Gastroesophageal sphincter (tissue), 3 donors: Measurements from ENCODE around the gene IKZF3.
"Not testable (repeated sequence)": the region's sequence is repeated elsewhere in the genome, so short reads cannot be mapped to it uniquely, and the experiment has no call there.

Experiments
- EP300 ChIP-seq: sonication (generic); formaldehyde crosslinking; IDR thresholded peaks from one replicate; pipeline ENCODE4 v1.6.1; 2017; ENCODE audit warnings: antibody characterized with exemption, mild to moderate bottlenecking
- POLR2A ChIP-seq, 2 donors: fragments of 450-650 bp; IDR thresholded peaks; one replicate each; pipeline ENCODE4 v1.6.1; 2017; ENCODE audit warnings: antibody characterized with exemption in 2 of 2, mild to moderate bottlenecking in 2 of 2, moderate library complexity in 1 of 2
- POLR2AphosphoS5 ChIP-seq: sonication (generic); formaldehyde crosslinking; IDR thresholded peaks from one replicate; pipeline ENCODE4 v1.6.1; 2017; ENCODE audit warnings: antibody characterized with exemption
- TF ChIP-seq, protein P1 (sequence below), 4 experiments: fragments of 200-600 bp in 2 of 4; fragments of 450-650 bp in 2 of 4; sonication (generic) in 1 of 4; IDR thresholded peaks; one replicate each; pipeline ENCODE4 v1.5.1; 2017 to 2019; ENCODE audit warnings: antibody characterized with exemption in 4 of 4, mild to moderate bottlenecking in 2 of 4, moderate library complexity in 2 of 4

DNA sequence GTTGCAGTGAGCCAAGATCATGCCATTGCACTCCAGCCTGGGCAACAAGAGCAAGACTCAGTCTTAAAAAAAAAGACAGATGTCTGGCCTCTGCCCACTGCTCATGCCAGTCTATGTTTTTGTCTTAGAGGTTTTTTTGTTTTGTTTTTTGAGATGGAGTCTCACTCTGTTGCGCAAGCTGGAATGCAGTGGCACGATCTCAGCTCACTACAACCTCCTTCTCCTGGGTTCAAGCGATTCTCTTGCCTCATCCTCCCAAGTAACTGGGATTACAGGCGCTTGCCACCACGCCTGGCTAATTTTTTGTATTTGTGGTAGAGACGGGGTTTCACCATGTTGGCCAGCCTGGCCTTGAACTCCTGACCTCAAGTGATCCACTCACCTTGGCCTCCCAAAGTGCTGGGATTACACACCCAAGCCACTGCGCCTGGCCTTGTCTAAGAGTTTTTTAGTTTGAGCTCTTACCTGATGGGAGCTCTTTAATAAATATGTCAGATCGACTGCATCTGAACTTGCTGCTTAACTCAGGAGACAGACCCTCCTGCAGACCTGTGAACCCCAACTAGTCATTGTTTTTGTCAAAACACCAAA is 115.6 kb downstream of the IKZF3 start:
- TF ChIP-seq, protein P1, sequence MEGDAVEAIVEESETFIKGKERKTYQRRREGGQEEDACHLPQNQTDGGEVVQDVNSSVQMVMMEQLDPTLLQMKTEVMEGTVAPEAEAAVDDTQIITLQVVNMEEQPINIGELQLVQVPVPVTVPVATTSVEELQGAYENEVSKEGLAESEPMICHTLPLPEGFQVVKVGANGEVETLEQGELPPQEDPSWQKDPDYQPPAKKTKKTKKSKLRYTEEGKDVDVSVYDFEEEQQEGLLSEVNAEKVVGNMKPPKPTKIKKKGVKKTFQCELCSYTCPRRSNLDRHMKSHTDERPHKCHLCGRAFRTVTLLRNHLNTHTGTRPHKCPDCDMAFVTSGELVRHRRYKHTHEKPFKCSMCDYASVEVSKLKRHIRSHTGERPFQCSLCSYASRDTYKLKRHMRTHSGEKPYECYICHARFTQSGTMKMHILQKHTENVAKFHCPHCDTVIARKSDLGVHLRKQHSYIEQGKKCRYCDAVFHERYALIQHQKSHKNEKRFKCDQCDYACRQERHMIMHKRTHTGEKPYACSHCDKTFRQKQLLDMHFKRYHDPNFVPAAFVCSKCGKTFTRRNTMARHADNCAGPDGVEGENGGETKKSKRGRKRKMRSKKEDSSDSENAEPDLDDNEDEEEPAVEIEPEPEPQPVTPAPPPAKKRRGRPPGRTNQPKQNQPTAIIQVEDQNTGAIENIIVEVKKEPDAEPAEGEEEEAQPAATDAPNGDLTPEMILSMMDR (IDR thresholded peaks at IDR 0.05), result not testable (repeated sequence)
- not testable (repeated sequence) for TF ChIP-seq POLR2A (IDR thresholded peaks at IDR 0.05); POLR2AphosphoS5; EP300
